Gastroesophageal sphincter (tissue), 4 donors: Measurements from ENCODE around the gene ZNF592. TPM values are rescaled to one million over a fixed set of nuclear protein-coding genes. Genes with fewer than 3 reads are reported as not detected.

Source experiments
- ATAC-seq: fragments of 150-250 bp; one replicate; pipeline ENCODE4 v1.9.1; 2016; ENCODE audit warnings: mild to moderate bottlenecking, moderate library complexity
- H3K27ac ChIP-seq, 4 donors: fragments of 200-600 bp; sonication (generic) in 3 of 4; 1 replicate in 3 of 4; 2 replicates in 1 of 4; pipeline ENCODE4 v1.5.1; 2016 to 2019
- H3K27me3 ChIP-seq: fragments of 200-600 bp; sonication (generic); one replicate; pipeline ENCODE4 v1.5.1; 2019
- H3K36me3 ChIP-seq, 2 donors: fragments of 200-600 bp; sonication (generic); one replicate each; pipeline ENCODE4 v1.5.1; 2019; ENCODE audit warnings: control low read depth in 1 of 2
- H3K4me1 ChIP-seq, 3 donors: fragments of 200-600 bp; sonication (generic); 1 replicate in 2 of 3; 2 replicates in 1 of 3; pipeline ENCODE4 v1.5.1; 2016 to 2019; ENCODE audit warnings: control low read depth in 2 of 3
- H3K4me3 ChIP-seq, 2 donors: fragments of 200-600 bp; sonication (generic); one replicate each; pipeline ENCODE4 v1.5.1; 2019; ENCODE audit warnings: mild to moderate bottlenecking in 1 of 2, moderate library complexity in 1 of 2
- H3K9me3 ChIP-seq, 3 donors: fragments of 200-600 bp; sonication (generic); one replicate each; pipeline ENCODE4 v1.5.1; 2017 to 2019; ENCODE audit warnings: control low read depth in 2 of 3
- CTCF ChIP-seq, 4 experiments: fragments of 200-600 bp in 2 of 4; fragments of 450-650 bp in 2 of 4; sonication (generic) in 1 of 4; IDR thresholded peaks; one replicate each; pipeline ENCODE4 v1.5.1; 2017 to 2019; ENCODE audit warnings: antibody characterized with exemption in 4 of 4, mild to moderate bottlenecking in 2 of 4, moderate library complexity in 2 of 4
- EP300 ChIP-seq: sonication (generic); formaldehyde crosslinking; IDR thresholded peaks from one replicate; pipeline ENCODE4 v1.6.1; 2017; ENCODE audit warnings: antibody characterized with exemption, mild to moderate bottlenecking
- POLR2A ChIP-seq, 2 donors: fragments of 450-650 bp; IDR thresholded peaks; one replicate each; pipeline ENCODE4 v1.6.1; 2017; ENCODE audit warnings: antibody characterized with exemption in 2 of 2, mild to moderate bottlenecking in 2 of 2, moderate library complexity in 1 of 2
- POLR2AphosphoS5 ChIP-seq: sonication (generic); formaldehyde crosslinking; IDR thresholded peaks from one replicate; pipeline ENCODE4 v1.6.1; 2017; ENCODE audit warnings: antibody characterized with exemption
- WGBS, 2 donors: methylation state at CpG; one replicate each; pipeline ENCODE4 v1.1.5; 2018; ENCODE audit warnings: low coverage in 1 of 2; 5-methylcytosine and 5-hydroxymethylcytosine counted together
- total RNA-seq, 4 donors: library from RNA; depleted of rRNA; stranded (reverse); fragments of >200 nt; gene quantifications; one replicate each; pipeline ENCODE4 v1.1.0, GENCODE V29; 2016

ZNF592 gene
- total RNA-seq, 4 donors from 2014 or later = 15.7 to 26.0 (median 19.1) TPM

- Histone ChIP-seq H3K9me3 (no peaks in the 10 kb centered on the region), H3K4me1 (peaks cover 0 to 40% (median 11%) of the 10 kb centered on the region in 3 donors), H3K27me3 (no peaks in the 10 kb centered on the region), H3K36me3 (peaks cover 0 to 36% of the 10 kb centered on the region in 2 donors), H3K4me3 (no peak overlapping the region), H3K27ac (peak overlapping the region in 1 of 4 donors; percentile 9)
- TF ChIP-seq POLR2A (IDR thresholded peaks at IDR 0.05) (no peak), CTCF (IDR thresholded peaks at IDR 0.05) (no peak), EP300 (no peak), POLR2AphosphoS5 (no peak)
- ATAC-seq = no peak
- 14 to 50% methylated on average over 2 to 4 of the region's 5 CpGs for WGBS, 2 donors
Observed at GRCh38 chr15:84772031-84772430, 23.6 kb downstream of the ZNF592 start.

- ATAC-seq = no peak
- TF ChIP-seq CTCF (IDR thresholded peaks at IDR 0.05) (no peak), POLR2AphosphoS5 (no peak), EP300 (no peak), POLR2A (IDR thresholded peaks at IDR 0.05) (no peak)
- Histone ChIP-seq H3K36me3 (peaks cover 0 to 32% of the 10 kb centered on the region in 2 donors), H3K4me3 (no peak overlapping the region), H3K27ac (peak overlapping the region in 1 of 4 donors; percentile 9), H3K27me3 (no peaks in the 10 kb centered on the region), H3K4me1 (peaks cover 0 to 43% (median 11%) of the 10 kb centered on the region in 3 donors), H3K9me3 (no peaks in the 10 kb centered on the region)
- 44 to 50% methylated on average over 2 of the region's 2 CpGs for WGBS, 2 donors
Observed at GRCh38 chr15:84772467-84772866, 24.1 kb downstream of the ZNF592 start.

- Histone ChIP-seq H3K4me3 (no peak overlapping the region), H3K4me1 (peaks cover 0 to 48% (median 11%) of the 10 kb centered on the region in 3 donors), H3K9me3 (no peaks in the 10 kb centered on the region), H3K27me3 (no peaks in the 10 kb centered on the region), H3K36me3 (peaks cover 0 to 27% of the 10 kb centered on the region in 2 donors), H3K27ac (no peak overlapping the region)
- 79 to 85% methylated on average over 2 to 3 of the region's 3 CpGs for WGBS, 2 donors
- TF ChIP-seq CTCF (IDR thresholded peaks at IDR 0.05) (no peak), POLR2AphosphoS5 (no peak), POLR2A (IDR thresholded peaks at IDR 0.05) (no peak), EP300 (no peak)
- ATAC-seq = no peak
Observed at GRCh38 chr15:84773716-84774115, 25.3 kb downstream of the ZNF592 start.

- Histone ChIP-seq H3K9me3 (no peaks in the 10 kb centered on the region), H3K27ac (no peak overlapping the region), H3K27me3 (no peaks in the 10 kb centered on the region), H3K36me3 (peaks cover 0 to 14% of the 10 kb centered on the region in 2 donors), H3K4me3 (no peak overlapping the region), H3K4me1 (peaks cover 0 to 63% (median 13%) of the 10 kb centered on the region in 3 donors)
- TF ChIP-seq POLR2A (IDR thresholded peaks at IDR 0.05) = no peak
- TF ChIP-seq EP300 = no peak
- TF ChIP-seq POLR2AphosphoS5 = no peak
- no peak for TF ChIP-seq CTCF (IDR thresholded peaks at IDR 0.05)
- WGBS, 2 donors = 100% methylated on average over 1 of the region's 1 CpG; no CpG with 5 or more reads in 1 of the 2 donors
- ATAC-seq = no peak
Observed at GRCh38 chr15:84775867-84776449, 27.6 kb downstream of the ZNF592 start.

GRCh38 chr15:84778194-84778593 is 29.8 kb downstream of the ZNF592 start:
- Histone ChIP-seq H3K27ac (no peak overlapping the region), H3K9me3 (no peaks in the 10 kb centered on the region), H3K4me1 (peaks cover 0 to 44% (median 2%) of the 10 kb centered on the region in 3 donors), H3K36me3 (peaks cover 0 to 34% of the 10 kb centered on the region in 2 donors), H3K4me3 (no peak overlapping the region), H3K27me3 (no peaks in the 10 kb centered on the region)
- 83 to 87% methylated on average over 7 to 11 of the region's 13 CpGs for WGBS, 2 donors
- ATAC-seq = no peak
- no peak for TF ChIP-seq POLR2AphosphoS5
- no peak for TF ChIP-seq POLR2A (IDR thresholded peaks at IDR 0.05)
- TF ChIP-seq EP300 = no peak
- TF ChIP-seq CTCF (IDR thresholded peaks at IDR 0.05) = no peak
